Stimulated activated naive CD4-positive, alpha-beta T cell treated with Interleukin-2 at 50 U/mL for 16 hours (primary cell): Measurements from ENCODE around the gene MLH3.

ENCODE experiments used
- DNase-seq: peaks from one replicate; lab custom pipeline; 2025; lab: John Stamatoyannopoulos, UW

The MLH3 gene

GRCh38 chr14:74984236-74985027 is 66.8 kb downstream of the MLH3 start:
- no peak for DNase-seq

- no peak for DNase-seq
Measured at GRCh38 chr14:74983343-74983742, 67.9 kb downstream of the MLH3 start.

GRCh38 chr14:74982661-74983060 is 68.6 kb downstream of the MLH3 start:
- no peak for DNase-seq

GRCh38 chr14:74981833-74982232 is 69.4 kb downstream of the MLH3 start:
- no peak for DNase-seq

GRCh38 chr14:74981462-74981782 is 69.8 kb downstream of the MLH3 start:
- no peak for DNase-seq

GRCh38 chr14:74980731-74981461 is 70.4 kb downstream of the MLH3 start:
- no peak for DNase-seq

GRCh38 chr14:74980398-74980730 is 70.9 kb downstream of the MLH3 start:
- DNase-seq: no peak

- no peak for DNase-seq
Measured at GRCh38 chr14:74979442-74980397, 71.5 kb downstream of the MLH3 start.

- no peak for DNase-seq
Measured at GRCh38 chr14:74979029-74979428, 72.2 kb downstream of the MLH3 start.

- no peak for DNase-seq
Measured at GRCh38 chr14:74978416-74978947, 72.8 kb downstream of the MLH3 start.

- no peak for DNase-seq
Measured at GRCh38 chr14:74977901-74978385, 73.3 kb downstream of the MLH3 start.

- DNase-seq: no peak
Measured at GRCh38 chr14:74977164-74977900, 73.9 kb downstream of the MLH3 start.

GRCh38 chr14:74976264-74977113 is 74.8 kb downstream of the MLH3 start:
- DNase-seq: no peak

GRCh38 chr14:74975059-74975810 is 76.0 kb downstream of the MLH3 start:
- DNase-seq: no peak

GRCh38 chr14:74974364-74975058 is 76.8 kb downstream of the MLH3 start:
- DNase-seq: no peak

GRCh38 chr14:74973905-74974363 is 77.3 kb downstream of the MLH3 start:
- no peak for DNase-seq

- DNase-seq: no peak
Measured at GRCh38 chr14:74973003-74973653, 78.1 kb downstream of the MLH3 start.

GRCh38 chr14:74968811-74969210 is 82.5 kb downstream of the MLH3 start:
- no peak for DNase-seq
